DOHH2 (cell line): Measurements from ENCODE around the gene BDH1.

ENCODE experiments used
- H3F3A ChIP-seq: fragments of 200-600 bp; sonication (generic), shearing (Covaris generic); 2 replicates; pipeline ENCODE4 v1.6.0; 2016; ENCODE audit warnings: antibody characterized with exemption, mild to moderate bottlenecking; ENCODE audit not compliant: control insufficient read depth, insufficient read depth
- H3K27ac ChIP-seq: fragments of 200-600 bp; sonication (generic); 2 replicates; pipeline ENCODE4 v1.5.1; 2014; ENCODE audit warnings: low read depth, mild to moderate bottlenecking, low read length, moderate library complexity
- H3K27me3 ChIP-seq: fragments of 200-600 bp; sonication (generic); 2 replicates; pipeline ENCODE4 v1.6.1; 2014; ENCODE audit warnings: mild to moderate bottlenecking, low read length, mixed read lengths; ENCODE audit not compliant: control insufficient read depth
- H3K36me3 ChIP-seq: fragments of 200-600 bp; sonication (generic); 2 replicates; pipeline ENCODE4 v1.6.1; 2014; ENCODE audit warnings: mild to moderate bottlenecking, low read length, moderate library complexity, mixed read lengths; ENCODE audit not compliant: control insufficient read depth
- H3K4me1 ChIP-seq: fragments of 200-600 bp; sonication (generic); 2 replicates; pipeline ENCODE4 v1.6.1; 2014; ENCODE audit warnings: mild to moderate bottlenecking, low read length, mixed read lengths; ENCODE audit not compliant: control insufficient read depth
- H3K4me2 ChIP-seq: fragments of 200-600 bp; sonication (generic); 2 replicates; pipeline ENCODE4 v1.6.0; 2014; ENCODE audit warnings: mild to moderate bottlenecking, low read length, moderate library complexity
- H3K4me3 ChIP-seq: fragments of 200-600 bp; sonication (generic); 2 replicates; pipeline ENCODE4 v1.5.1; 2014; ENCODE audit warnings: mild to moderate bottlenecking, low read length, mixed read lengths
- H3K79me2 ChIP-seq: fragments of 200-600 bp; sonication (generic); 2 replicates; pipeline ENCODE4 v1.6.1; 2014; ENCODE audit warnings: mild to moderate bottlenecking, low read length, mixed read lengths; ENCODE audit not compliant: control insufficient read depth
- H3K9me2 ChIP-seq: fragments of 200-600 bp; sonication (generic); replicated peaks from 2 replicates; pipeline ENCODE4 v1.6.1; 2014; ENCODE audit warnings: mild to moderate bottlenecking, low read length, mixed read lengths; ENCODE audit not compliant: control insufficient read depth
- H3K9me3 ChIP-seq: fragments of 200-600 bp; sonication (generic); 2 replicates; pipeline ENCODE4 v1.6.1; 2014; ENCODE audit warnings: antibody characterized with exemption, low read length, mixed read lengths; ENCODE audit not compliant: control insufficient read depth, insufficient read depth
- H4K20me1 ChIP-seq: fragments of 200-600 bp; sonication (generic); 2 replicates; pipeline ENCODE4 v1.6.0; 2014; ENCODE audit warnings: low read depth, mild to moderate bottlenecking, antibody characterized with exemption, low read length, moderate library complexity; ENCODE audit not compliant: control insufficient read depth, insufficient read depth
- CTCF ChIP-seq: fragments of 200-600 bp; sonication (generic); IDR thresholded peaks from one replicate; pipeline ENCODE4 v1.5.1; 2014; ENCODE audit warnings: antibody characterized with exemption, mild to moderate bottlenecking, low read depth, low read length; ENCODE audit not compliant: poor library complexity, severe bottlenecking
- EZH2phosphoT487 ChIP-seq: fragments of 200-600 bp; sonication (generic); IDR thresholded peaks from 2 replicates; pipeline ENCODE4 v1.6.1; 2017; ENCODE audit warnings: borderline replicate concordance, mild to moderate bottlenecking, antibody characterized with exemption, low read length, moderate library complexity, mixed read lengths

Gene BDH1

GRCh38 chr3:197512691-197513571 is 42.8 kb downstream of the BDH1 start:
- TF ChIP-seq CTCF (no peak), EZH2phosphoT487 (no peak)
- peaks cover 25% of the 10 kb centered on the region for H3K4me1 ChIP-seq
- H3K36me3 ChIP-seq = peaks cover 62% of the 10 kb centered on the region
- no peaks in the 10 kb centered on the region for H3K79me2 ChIP-seq
- no peaks in the 10 kb centered on the region for H3K27me3 ChIP-seq
- no peak overlapping the region for H3K4me3 ChIP-seq
- no peak overlapping the region for H3K4me2 ChIP-seq
- H4K20me1 ChIP-seq = no peaks in the 10 kb centered on the region
- no peaks in the 10 kb centered on the region for H3K9me2 ChIP-seq
- H3K9me3 ChIP-seq = no peaks in the 10 kb centered on the region
- peaks cover 2% of the 10 kb centered on the region; the same call in 1 of the 2 replicates for H3F3A ChIP-seq
- H3K27ac ChIP-seq = 0 out of 2 replicates have a peak overlapping the region, but pooled peaks have one; percentile 1

GRCh38 chr3:197511853-197512635 is 43.7 kb downstream of the BDH1 start:
- H3K4me3 ChIP-seq = no peak overlapping the region
- no peak overlapping the region for H3K27ac ChIP-seq
- H3K79me2 ChIP-seq = no peaks in the 10 kb centered on the region
- no peak overlapping the region for H3K4me2 ChIP-seq
- H3K9me3 ChIP-seq = no peaks in the 10 kb centered on the region
- TF ChIP-seq CTCF (no peak), EZH2phosphoT487 (no peak)
- H3K9me2 ChIP-seq = no peaks in the 10 kb centered on the region
- H3K27me3 ChIP-seq = no peaks in the 10 kb centered on the region
- H3K4me1 ChIP-seq = peaks cover 21% of the 10 kb centered on the region
- H3F3A ChIP-seq = peaks cover 2% of the 10 kb centered on the region; the same call in 1 of the 2 replicates
- no peaks in the 10 kb centered on the region for H4K20me1 ChIP-seq
- peaks cover 59% of the 10 kb centered on the region for H3K36me3 ChIP-seq

GRCh38 chr3:197511130-197511529 is 44.6 kb downstream of the BDH1 start:
- H3K79me2 ChIP-seq = no peaks in the 10 kb centered on the region
- no peaks in the 10 kb centered on the region for H3K9me2 ChIP-seq
- H3K4me3 ChIP-seq = no peak overlapping the region
- H3F3A ChIP-seq = 0 out of 2 replicates have a peak, but pooled peaks cover 2% of the 10 kb centered on the region
- H4K20me1 ChIP-seq = no peaks in the 10 kb centered on the region
- no peaks in the 10 kb centered on the region for H3K27me3 ChIP-seq
- peaks cover 14% of the 10 kb centered on the region for H3K4me1 ChIP-seq
- H3K9me3 ChIP-seq = no peaks in the 10 kb centered on the region
- H3K27ac ChIP-seq = no peak overlapping the region
- peaks cover 50% of the 10 kb centered on the region for H3K36me3 ChIP-seq
- no peak overlapping the region for H3K4me2 ChIP-seq
- TF ChIP-seq EZH2phosphoT487 = no peak
- no peak for TF ChIP-seq CTCF
